A549 (cell line): ENCODE measurements around the gene CD34. TPM values are rescaled to one million over a fixed set of nuclear protein-coding genes. Genes with fewer than 3 reads are reported as not detected.

ENCODE experiments used
- ATAC-seq, 2 experiments: fragments of 200-7000 bp in 1 of 2; fragments of >200 bp in 1 of 2; cut with Nextera tagmentation in 1 of 2; cut with Tn5 transposase in 1 of 2; 3 replicates each; pipeline versions ENCODE4 v1.8.0 to v1.9.1; 2018 to 2020; ENCODE audit warnings: mild to moderate bottlenecking in 1 of 2, moderate library complexity in 1 of 2
- CTCF ChIA-PET: fragments of 300-600 bp; sonication (Branson Sonifier 250); formaldehyde crosslinking; extraction: SDS; loops from one replicate; lab custom pipeline; 2021; ENCODE audit warnings: antibody characterized with exemption, inconsistent platforms; lab: Yijun Ruan, JAX
- POLR2A ChIA-PET: fragments of 350-600 bp; formaldehyde crosslinking; extraction: SDS; loops from one replicate; lab custom pipeline; 2021; ENCODE audit warnings: antibody characterized with exemption, inconsistent platforms; lab: Yijun Ruan, JAX
- DNase-seq, 2 experiments: peaks; one replicate each; pipeline versions ENCODE4 v3.0.0 to v3.0.0-alpha.2; 2011 to 2016; ENCODE audit warnings: low read depth in 1 of 2, low spot score in 1 of 2
- FAIRE-seq: peaks from 2 replicates; lab custom pipeline; 2011; peaks lifted over from hg19 to GRCh38; lab: Jason Lieb, UNC
- H3K27ac ChIP-seq, 2 experiments: fragments of >200 bp; sonication (Bioruptor Twin); formaldehyde crosslinking; 3 replicates each; pipeline ENCODE4 v1.5.1; 2016 to 2017
- H3K4me1 ChIP-seq: fragments of >200 bp; sonication (Bioruptor Twin); formaldehyde crosslinking; 3 replicates; pipeline ENCODE4 v1.6.1; 2016
- H3K4me2 ChIP-seq: fragments of >200 bp; sonication (Bioruptor Twin); formaldehyde crosslinking; 3 replicates; pipeline ENCODE4 v1.6.1; 2016
- H3K4me3 ChIP-seq: fragments of >200 bp; sonication (Bioruptor Twin); formaldehyde crosslinking; 3 replicates; pipeline ENCODE4 v1.5.1; 2016
- H3K9me3 ChIP-seq: fragments of >200 bp; sonication (Bioruptor Twin); formaldehyde crosslinking; 3 replicates; pipeline ENCODE4 v1.6.1; 2016
- BCL3 ChIP-seq: fragments of >200 bp; sonication (Bioruptor Twin); formaldehyde crosslinking; IDR thresholded peaks from 3 replicates; pipeline ENCODE4 v1.6.1; 2016
- CHD2 ChIP-seq: fragments of 150-350 bp; IDR thresholded peaks from 2 replicates; pipeline ENCODE4 v1.6.1; 2014; ENCODE audit warnings: low read length; ENCODE audit not compliant: partially characterized antibody
- ELK1 ChIP-seq: fragments of 150-350 bp; IDR thresholded peaks from 2 replicates; pipeline ENCODE4 v1.6.1; 2014; ENCODE audit warnings: low read depth, mild to moderate bottlenecking, low read length
- EP300 ChIP-seq, 2 experiments: fragments of >200 bp; sonication (Bioruptor Twin); formaldehyde crosslinking; IDR thresholded peaks; 2 replicates in 1 of 2; 3 replicates in 1 of 2; pipeline ENCODE4 v1.6.1; 2016 to 2017
- FOSB ChIP-seq: fragments of 250-450 bp; sonication (Bioruptor Pico); IDR thresholded peaks from 2 replicates; pipeline ENCODE4 v1.5.0; 2020; ENCODE audit warnings: mild to moderate bottlenecking, moderate library complexity
- HMGXB4 ChIP-seq: fragments of 250-450 bp; sonication (Bioruptor Pico); IDR thresholded peaks from 2 replicates; pipeline ENCODE4 v1.5.0; 2021; ENCODE audit warnings: mild to moderate bottlenecking, moderate library complexity, borderline replicate concordance
- KDM1A ChIP-seq: fragments of 200-600 bp; sonication (generic); IDR thresholded peaks from 2 replicates; pipeline ENCODE4 v1.6.1; 2016; ENCODE audit warnings: low read depth, mild to moderate bottlenecking
- NPAS2 ChIP-seq: fragments of 250-450 bp; sonication (Bioruptor Pico); IDR thresholded peaks from 2 replicates; pipeline ENCODE4 v1.8.0; 2022; ENCODE audit warnings: mild to moderate bottlenecking, moderate library complexity, borderline replicate concordance
- RARB ChIP-seq: fragments of 250-450 bp; sonication (Bioruptor Pico); IDR thresholded peaks from 2 replicates; pipeline ENCODE4 v1.8.0; 2021; ENCODE audit warnings: mild to moderate bottlenecking, moderate library complexity
- RCOR1 ChIP-seq: fragments of 150-350 bp; IDR thresholded peaks from 2 replicates; pipeline ENCODE4 v1.6.1; 2014; ENCODE audit warnings: antibody characterized with exemption, low read length, low read depth
- RFX5 ChIP-seq: fragments of 450-650 bp; IDR thresholded peaks from 2 replicates; pipeline ENCODE4 v1.7.1; 2014; ENCODE audit warnings: antibody characterized with exemption, mild to moderate bottlenecking, moderate library complexity
- ZC3H11A ChIP-seq: fragments of 450-650 bp; IDR thresholded peaks from 2 replicates; pipeline ENCODE4 v1.6.1; 2014; ENCODE audit warnings: antibody characterized with exemption, mild to moderate bottlenecking
- ZFP36 ChIP-seq: fragments of 450-650 bp; IDR thresholded peaks from 2 replicates; pipeline ENCODE4 v1.6.1; 2014; ENCODE audit warnings: borderline replicate concordance; ENCODE audit not compliant: partially characterized antibody
- ZNF302 ChIP-seq: fragments of 250-450 bp; sonication (Bioruptor Pico); IDR thresholded peaks from 2 replicates; pipeline ENCODE4 v1.9.0; 2021; ENCODE audit warnings: inconsistent platforms, mild to moderate bottlenecking, moderate library complexity
- WGBS: methylation state at CpG from one replicate; pipeline ENCODE4 v1.1.6; 2017; ENCODE audit errors: missing lambda C conversion rate; 5-methylcytosine and 5-hydroxymethylcytosine counted together
- polyA plus RNA-seq, 4 experiments: library from polyadenylated mRNA; depleted of rRNA in 3 of 4; stranded (reverse); fragments of >200 nt; fragmentation: RNase III in 1 of 4; extraction: RNeasy Plus Mini Kit Qiagen cat#74134 plus additional on column Dnase treatment in 1 of 4; gene quantifications; 2 replicates in 3 of 4; 3 replicates in 1 of 4; pipeline ENCODE4 v1.2.3, GENCODE V29; 2011 to 2017

The CD34 gene
- polyA plus RNA-seq, 2 of the 4 experiments (the other 2 are of a cell fraction): 0.05 TPM; not detected in 1

- Histone ChIP-seq H3K4me1 (no peaks in the 10 kb centered on the region), H3K9me3 (no peaks in the 10 kb centered on the region), H3K4me3 (no peak overlapping the region), H3K27ac (no peak overlapping the region), H3K4me2 (no peak overlapping the region)
- ChIA-PET CTCF (interaction anchor here (0.6 to 7.3 kb wide), 38 partner anchors 9 to 361 kb away, joined by 3 to 112 read pairs (median 5); partner anchors contain the start of genes CD34 and PLXNA2), POLR2A (interaction anchor here (1.6 kb wide), 1 partner anchor 79 kb away, joined by 12 read pairs; no protein-coding TSS in a partner anchor)
- FAIRE-seq (no peak), ATAC-seq (no peak), DNase-seq (no peak)
- no peak for TF ChIP-seq FOSB
- no peak for TF ChIP-seq HMGXB4 (CRISPR knock-in tag)
- WGBS: 70% methylated on average over 9 of the region's 9 CpGs
These were observed 26.5 kb downstream of the CD34 start for GRCh38 chr1:207884266-207885029.

- Histone ChIP-seq H3K4me1 (no peaks in the 10 kb centered on the region), H3K4me3 (no peak overlapping the region), H3K9me3 (no peaks in the 10 kb centered on the region), H3K4me2 (no peak overlapping the region), H3K27ac (no peak overlapping the region)
- no peak for ATAC-seq
- FAIRE-seq: no peak
- ChIA-PET CTCF (interaction anchor here (0.6 to 7.3 kb wide), 18 partner anchors 10 to 361 kb away, joined by 3 to 112 read pairs (median 14); partner anchors contain the start of gene PLXNA2), POLR2A (no interaction called here)
- TF ChIP-seq EP300 (IDR thresholded peaks at IDR 0.05): no peak
- no peak for TF ChIP-seq RCOR1
- TF ChIP-seq BCL3: no peak
- no peak for TF ChIP-seq ZFP36
- TF ChIP-seq RARB (CRISPR knock-in tag): no peak
- no peak for TF ChIP-seq RFX5
- TF ChIP-seq ZC3H11A: no peak
- no peak for TF ChIP-seq ZNF302 (CRISPR knock-in tag)
- no peak for TF ChIP-seq CHD2
- TF ChIP-seq ELK1: no peak
- no peak for TF ChIP-seq KDM1A
- WGBS: 75% methylated on average over 2 of the region's 2 CpGs
- DNase-seq: no peak
These were observed 27.2 kb downstream of the CD34 start for GRCh38 chr1:207883660-207884250.

- ChIA-PET CTCF (interaction anchor here (1.0 to 7.3 kb wide), 6 partner anchors 9 to 361 kb away, joined by 3 to 112 read pairs (median 53); partner anchors contain the start of gene PLXNA2), POLR2A (no interaction called here)
These were observed 27.7 kb downstream of the CD34 start for GRCh38 chr1:207883104-207883651.

More at GRCh38 chr1:207883104-207883651, 27.7 kb downstream of the CD34 start:
- ATAC-seq: no peak
- no peaks in the 10 kb centered on the region for H3K9me3 ChIP-seq
- H3K4me2 ChIP-seq: no peak overlapping the region
- 41% methylated on average over 5 of the region's 5 CpGs for WGBS
- no peak for DNase-seq
- FAIRE-seq: no peak
- H3K4me1 ChIP-seq: no peaks in the 10 kb centered on the region
- H3K27ac ChIP-seq: no peak overlapping the region
- TF ChIP-seq ZFP36 (no peak), NPAS2 (CRISPR knock-in tag) (no peak)
- TF ChIP-seq, all 56 proteins: peak for 0
- H3K4me3 ChIP-seq: no peak overlapping the region
